Measurements from ENCODE around the gene GRAMD2B.

GRCh38 chr5:126481243-126481642 lies 58.0 kb downstream of the GRAMD2B start:
- TF ChIP-seq CTCF (IDR thresholded peaks at IDR 0.05; ENCODE audit: low read length): no peak
- TF ChIP-seq EZH2 (IDR thresholded peaks at IDR 0.05; ENCODE audit: borderline replicate concordance, low read length): no peak
